ENCODE results near the gene DAZAP1.
"Not testable (repeated sequence)": the region's sequence is repeated elsewhere in the genome, so short reads cannot be mapped to it uniquely, and the experiment has no call there.

Gene DAZAP1

GRCh38 chr19:1426736-1427135 lies 19.4 kb downstream of the DAZAP1 start:
- no peak for DNase-seq

GRCh38 chr19:1427221-1427920 lies 20.0 kb downstream of the DAZAP1 start:
- DNase-seq: no peak

- no peak for DNase-seq
Observed at GRCh38 chr19:1428738-1429391, 21.5 kb downstream of the DAZAP1 start.

- DNase-seq: no peak
Observed at GRCh38 chr19:1429750-1430149, 22.4 kb downstream of the DAZAP1 start.

GRCh38 chr19:1430246-1430645 lies 22.9 kb downstream of the DAZAP1 start:
- DNase-seq: no peak

GRCh38 chr19:1431759-1432506 lies 24.5 kb downstream of the DAZAP1 start:
- DNase-seq: no peak

- no peak for DNase-seq
Observed at GRCh38 chr19:1432507-1432887, 25.1 kb downstream of the DAZAP1 start.

GRCh38 chr19:1433119-1434039 lies 26.0 kb downstream of the DAZAP1 start:
- no peak for DNase-seq

GRCh38 chr19:1434040-1434366 lies 26.6 kb downstream of the DAZAP1 start:
- DNase-seq: no peak

GRCh38 chr19:1434577-1435060 lies 27.2 kb downstream of the DAZAP1 start:
- no peak for DNase-seq

- DNase-seq: no peak
Observed at GRCh38 chr19:1435378-1435989, 28.1 kb downstream of the DAZAP1 start.

GRCh38 chr19:1437609-1438008 lies 30.2 kb downstream of the DAZAP1 start:
- no peak for DNase-seq

- DNase-seq: peak; percentile 87
Observed at GRCh38 chr19:1438035-1438932, 30.9 kb downstream of the DAZAP1 start, which contains the start of gene RPS15. TSS of gene RPS15 (plus strand) at chr19:1438396. CDS start at chr19:1438426, 30 bp downstream.

GRCh38 chr19:1438933-1439354 lies 31.6 kb downstream of the DAZAP1 start:
- DNase-seq: no peak

- DNase-seq: not testable (repeated sequence)
Observed at GRCh38 chr19:1439525-1440417, 32.4 kb downstream of the DAZAP1 start.

GRCh38 chr19:1440418-1440801 lies 33.0 kb downstream of the DAZAP1 start:
- DNase-seq: no peak

- DNase-seq: no peak
Observed at GRCh38 chr19:1441022-1441426, 33.6 kb downstream of the DAZAP1 start.

GRCh38 chr19:1441677-1442438 lies 34.5 kb downstream of the DAZAP1 start:
- no peak for DNase-seq
